CD4-positive, alpha-beta T cell treated with Interleukin-2 at 100 ng/mL for 4 hours (primary cell): ENCODE measurements around the gene MYPN.
"Not testable (repeated sequence)": the region's sequence is repeated elsewhere in the genome, so short reads cannot be mapped to it uniquely, and the experiment has no call there.

ENCODE experiments used
- DNase-seq: peaks from one replicate; pipeline ENCODE4 v3.0.0-alpha.2; 2020; ENCODE audit warnings: low spot score

MYPN gene

GRCh38 chr10:68171539-68172080 lies 62.3 kb downstream of the MYPN start:
- no peak for DNase-seq

GRCh38 chr10:68172324-68172723 lies 63.0 kb downstream of the MYPN start:
- no peak for DNase-seq

- DNase-seq = no peak
These were observed 66.7 kb downstream of the MYPN start for GRCh38 chr10:68175949-68176348.

- DNase-seq = no peak
These were observed 67.5 kb downstream of the MYPN start for GRCh38 chr10:68176797-68177196.

- DNase-seq = no peak
These were observed 69.3 kb downstream of the MYPN start for GRCh38 chr10:68178592-68178991.

GRCh38 chr10:68179016-68179415 lies 69.7 kb downstream of the MYPN start:
- no peak for DNase-seq

- DNase-seq = no peak
These were observed 71.2 kb downstream of the MYPN start for GRCh38 chr10:68180490-68180889.

GRCh38 chr10:68184546-68184945 lies 75.3 kb downstream of the MYPN start:
- DNase-seq = no peak

- DNase-seq = no peak
These were observed 75.8 kb downstream of the MYPN start for GRCh38 chr10:68185085-68185484.

GRCh38 chr10:68188835-68189234 lies 79.5 kb downstream of the MYPN start:
- DNase-seq = no peak

- no peak for DNase-seq
These were observed 82.8 kb downstream of the MYPN start for GRCh38 chr10:68192113-68192512.

- DNase-seq = no peak
These were observed 85.0 kb downstream of the MYPN start for GRCh38 chr10:68194290-68194689.

GRCh38 chr10:68195776-68196175 lies 86.5 kb downstream of the MYPN start:
- not testable (repeated sequence) for DNase-seq

GRCh38 chr10:68196701-68197100 lies 87.4 kb downstream of the MYPN start:
- no peak for DNase-seq

GRCh38 chr10:68202960-68203353 lies 93.7 kb downstream of the MYPN start:
- no peak for DNase-seq

- DNase-seq = no peak
These were observed 99.2 kb downstream of the MYPN start for GRCh38 chr10:68208424-68209042.

GRCh38 chr10:68211669-68212068 lies 102.4 kb downstream of the MYPN start:
- no peak for DNase-seq

GRCh38 chr10:68212721-68213352 lies 103.5 kb downstream of the MYPN start:
- DNase-seq = peak; percentile 35

GRCh38 chr10:68218786-68219185 lies 109.5 kb downstream of the MYPN start:
- DNase-seq = no peak

- no peak for DNase-seq
These were observed 111.9 kb downstream of the MYPN start for GRCh38 chr10:68221196-68221595.

GRCh38 chr10:68222391-68222790 lies 113.1 kb downstream of the MYPN start:
- no peak for DNase-seq

GRCh38 chr10:68223535-68224165 lies 114.4 kb downstream of the MYPN start:
- no peak for DNase-seq

GRCh38 chr10:68224810-68225209 lies 115.5 kb downstream of the MYPN start:
- no peak for DNase-seq
